Hematopoietic multipotent progenitor cell treated with erythropoietin and hydrocortisone succinate and interleukin-3 and kit ligand, for 17 days (in vitro differentiated cells): ENCODE measurements around the gene RTP1.
"Not testable (repeated sequence)": the region's sequence is repeated elsewhere in the genome, so short reads cannot be mapped to it uniquely, and the experiment has no call there.

Experiments used
- DNase-seq: peaks from one replicate; pipeline ENCODE4 v3.0.0-alpha.2; 2015; ENCODE audit warnings: low spot score

RTP1 gene

GRCh38 chr3:187198490-187198889, 1.2 kb downstream of the RTP1 start:
- DNase-seq = no peak

DNA sequence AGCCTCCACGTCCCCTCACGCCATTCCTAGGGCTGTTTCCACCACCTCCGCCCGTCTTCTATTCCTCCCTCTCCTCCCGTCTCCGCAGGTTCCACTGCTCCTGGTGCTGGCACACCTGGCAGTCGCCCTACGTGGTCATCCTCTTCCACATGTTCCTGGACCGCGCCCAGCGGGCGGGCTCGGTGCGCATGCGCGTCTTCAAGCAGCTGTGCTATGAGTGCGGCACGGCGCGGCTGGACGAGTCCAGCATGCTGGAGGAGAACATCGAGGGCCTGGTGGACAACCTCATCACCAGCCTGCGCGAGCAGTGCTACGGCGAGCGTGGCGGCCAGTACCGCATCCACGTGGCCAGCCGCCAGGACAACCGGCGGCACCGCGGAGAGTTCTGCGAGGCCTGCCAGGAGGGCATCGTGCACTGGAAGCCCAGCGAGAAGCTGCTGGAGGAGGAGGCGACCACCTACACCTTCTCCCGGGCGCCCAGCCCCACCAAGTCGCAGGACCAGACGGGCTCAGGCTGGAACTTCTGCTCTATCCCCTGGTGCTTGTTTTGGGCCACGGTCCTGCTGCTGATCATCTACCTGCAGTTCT, 2.3 kb downstream of the RTP1 start:
- not testable (repeated sequence) for DNase-seq

DNA sequence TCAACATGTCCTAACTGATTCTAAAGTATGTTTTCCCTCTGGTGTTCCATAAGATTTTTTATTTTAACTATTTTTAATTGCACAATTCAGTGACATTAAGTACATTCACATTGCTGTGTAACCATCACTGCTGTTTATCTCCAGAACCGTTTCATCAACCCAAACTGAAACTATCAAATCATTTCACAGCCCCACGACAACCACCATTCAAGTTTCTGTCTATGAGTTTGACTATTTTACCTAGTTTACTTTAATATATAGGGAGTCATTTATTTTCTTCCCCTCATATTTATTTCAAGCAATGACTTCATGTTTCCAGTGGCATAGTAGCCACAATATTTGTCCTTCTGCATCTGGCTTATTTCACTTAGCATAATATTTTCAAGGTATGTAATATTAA, 8.4 kb downstream of the RTP1 start:
- DNase-seq = no peak

- DNase-seq = no peak
These were observed 9.8 kb downstream of the RTP1 start for GRCh38 chr3:187207062-187207461.

DNA sequence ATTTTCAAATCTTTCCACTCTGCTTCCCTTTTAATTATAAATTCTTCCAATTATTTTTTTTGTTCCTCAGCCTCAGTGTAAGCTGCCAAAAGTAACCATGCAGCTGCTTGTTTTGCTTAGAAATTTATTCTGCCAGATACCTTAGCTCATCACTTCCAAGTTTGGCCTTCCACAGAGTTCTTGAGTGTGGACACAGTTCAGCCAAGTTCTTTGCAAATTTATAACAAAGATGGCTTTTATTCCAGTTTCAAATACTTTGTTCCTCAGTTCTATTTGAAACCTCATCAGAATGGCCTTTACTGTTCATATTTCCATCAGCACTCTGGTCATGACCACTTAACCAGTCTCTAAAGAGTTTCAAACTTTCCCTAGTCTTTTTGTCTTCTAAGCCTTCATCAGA, 10.3 kb downstream of the RTP1 start:
- DNase-seq = no peak

DNA sequence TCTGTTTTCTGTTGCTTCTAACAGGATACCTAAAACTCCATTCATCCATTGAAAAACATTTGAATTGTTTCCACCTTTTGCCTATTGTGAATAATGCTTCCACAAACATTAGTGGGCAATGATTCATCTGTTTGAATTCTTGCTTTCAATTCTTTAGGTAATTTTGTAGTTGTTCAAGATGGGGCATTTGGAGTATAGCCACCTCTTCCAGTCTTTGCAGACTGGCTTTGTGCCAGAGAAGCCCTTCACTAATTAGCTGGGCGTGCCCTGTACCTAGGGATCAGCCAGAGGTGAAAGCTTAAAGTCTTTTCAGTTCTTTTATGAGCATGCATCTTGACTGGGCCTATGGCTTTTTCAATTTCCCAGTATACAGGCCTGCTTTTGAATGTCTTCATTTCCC, 10.9 kb downstream of the RTP1 start:
- no peak for DNase-seq

GRCh38 chr3:187209491-187209890, 12.2 kb downstream of the RTP1 start:
- no peak for DNase-seq

DNA sequence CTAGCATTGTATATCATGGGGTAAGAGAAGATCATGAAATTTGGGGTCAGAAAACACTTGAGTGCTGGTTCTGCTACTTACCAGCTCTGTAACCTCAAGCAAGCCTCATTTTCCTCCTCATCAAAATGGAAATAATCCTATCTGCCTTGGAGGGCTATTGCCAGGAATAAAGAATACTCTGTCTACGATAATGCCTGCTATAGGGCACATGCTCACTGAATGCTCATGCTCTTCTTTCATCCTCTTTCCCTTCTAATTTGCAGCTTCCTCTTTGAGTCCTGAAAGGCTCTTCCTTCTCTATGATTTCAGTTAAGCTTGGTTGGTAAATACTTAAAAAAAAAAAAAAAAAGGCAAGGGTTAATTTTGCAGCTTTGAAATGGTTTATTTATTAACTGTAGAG, 12.8 kb downstream of the RTP1 start:
- no peak for DNase-seq

DNA sequence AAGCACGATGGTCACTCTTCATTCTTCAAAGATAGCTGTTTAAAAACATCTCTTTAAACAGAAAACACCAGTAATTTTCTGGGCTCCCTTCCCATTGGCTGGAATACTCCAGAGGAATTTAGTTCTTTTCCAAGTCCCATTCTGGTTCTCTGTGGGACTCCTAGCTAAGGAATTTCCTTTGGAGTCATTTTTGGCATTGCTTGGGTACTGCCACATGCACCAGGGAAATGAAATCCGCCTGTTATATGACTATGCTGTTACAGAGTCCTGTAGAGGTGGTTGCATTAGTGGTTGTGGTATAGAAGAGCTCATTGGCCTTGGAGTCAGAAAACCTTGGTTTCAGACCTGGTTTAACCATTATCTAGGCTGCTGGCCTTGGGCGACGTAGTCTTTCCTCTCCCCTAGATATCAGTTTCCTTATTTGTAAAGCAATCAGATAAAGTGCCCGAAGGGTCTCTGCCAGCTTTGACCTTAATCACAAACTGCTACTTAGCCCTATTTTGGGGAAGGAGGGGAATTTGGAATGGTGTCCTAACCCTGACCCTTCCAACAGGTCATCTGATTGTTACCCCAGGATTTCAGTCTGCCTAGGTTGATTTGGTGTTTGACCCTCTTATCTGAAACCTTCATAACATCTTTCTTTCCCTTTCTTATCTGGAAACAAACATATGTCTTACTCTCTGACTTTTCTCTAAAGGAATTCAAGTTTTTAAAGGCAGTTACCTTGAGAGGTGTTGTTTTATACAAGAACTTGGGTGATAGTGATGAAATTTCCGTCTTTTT, 13.4 kb downstream of the RTP1 start:
- no peak for DNase-seq

DNA sequence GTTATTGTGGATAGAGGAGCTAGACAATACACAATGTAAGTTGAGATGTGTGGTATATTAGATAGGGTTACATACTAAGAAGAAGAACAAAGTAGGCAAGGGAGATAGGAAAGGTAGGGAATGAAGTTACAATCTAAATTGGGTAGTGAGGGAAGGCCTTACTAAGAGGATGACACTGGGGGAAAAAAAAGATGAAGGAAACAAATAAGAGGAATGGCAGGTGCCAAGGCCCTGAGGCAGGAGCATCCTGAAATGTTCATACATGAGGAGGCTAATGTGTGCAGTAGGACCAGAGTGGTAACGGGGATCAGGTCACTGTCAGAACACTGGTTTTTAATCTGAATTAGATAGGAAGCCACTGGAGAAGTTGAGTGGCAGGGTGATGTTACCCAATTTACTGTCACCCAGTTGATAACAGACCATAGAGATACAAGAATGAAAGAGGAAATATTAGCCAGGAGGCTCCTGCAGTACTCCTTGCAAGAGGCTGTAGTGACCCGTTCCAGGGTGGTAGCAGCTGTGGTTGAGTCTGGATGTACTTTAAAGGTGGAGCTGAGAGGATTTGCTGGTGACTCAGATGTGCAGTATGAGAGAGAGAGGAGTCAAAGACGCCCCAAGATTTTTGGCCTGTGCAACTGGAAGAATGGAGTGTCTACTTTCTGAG, 14.4 kb downstream of the RTP1 start:
- no peak for DNase-seq

DNA sequence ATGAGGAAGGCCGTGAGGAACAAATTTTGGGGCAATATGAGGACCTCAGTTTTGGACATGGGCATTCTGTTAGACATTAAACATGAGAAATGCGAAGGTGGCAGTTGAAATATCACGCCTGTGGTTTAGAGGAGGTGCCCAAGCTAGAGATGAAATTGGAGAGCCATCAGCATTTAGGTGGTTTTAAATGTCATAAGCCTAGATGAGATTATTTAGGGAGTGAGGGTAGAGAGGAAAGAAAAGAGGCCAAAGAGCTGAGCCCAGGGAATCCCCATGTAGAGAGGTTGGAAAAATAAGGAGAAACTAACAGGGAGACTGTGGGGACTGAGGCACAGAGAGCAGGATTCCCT, 14.9 kb downstream of the RTP1 start:
- DNase-seq = no peak

DNA sequence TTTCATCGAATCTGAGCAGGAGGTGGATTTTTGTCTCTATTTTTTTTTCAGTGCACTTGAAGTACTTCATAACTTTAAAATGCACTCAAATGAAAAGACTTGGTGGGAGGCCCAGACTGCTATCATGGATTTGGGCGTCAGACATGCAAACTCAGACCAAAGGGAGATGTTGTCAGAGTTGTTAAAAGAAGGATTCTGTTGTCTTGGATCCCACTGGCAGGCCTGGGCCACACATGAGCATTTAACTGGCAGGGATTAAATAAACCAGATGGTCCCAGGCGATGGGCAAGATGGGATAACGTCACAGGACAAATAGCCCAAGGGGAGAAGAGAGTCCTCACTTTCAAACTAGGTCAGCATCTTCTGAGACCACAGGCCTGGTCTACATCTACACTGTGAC, 15.4 kb downstream of the RTP1 start:
- DNase-seq = no peak

DNA sequence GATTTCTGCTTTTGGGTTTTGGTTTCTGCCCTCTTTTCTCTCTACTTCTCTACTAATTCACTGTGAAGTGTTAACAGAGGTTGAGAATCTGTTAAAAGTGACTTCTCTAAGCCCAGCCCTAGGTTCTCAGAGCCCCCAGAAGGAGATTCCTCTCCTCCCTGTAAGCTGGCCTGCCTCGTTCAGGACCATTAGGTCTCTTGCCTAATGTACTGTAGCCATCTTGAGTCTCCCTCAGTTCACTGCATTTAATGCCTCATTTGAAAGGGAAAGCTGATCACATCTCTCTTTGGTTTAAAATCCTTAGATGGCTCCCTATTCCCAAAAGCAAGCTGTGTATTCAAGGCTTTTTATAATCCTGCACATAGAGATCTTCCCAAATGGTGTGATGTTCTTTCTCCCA, 16.3 kb downstream of the RTP1 start:
- DNase-seq = no peak

GRCh38 chr3:187215460-187215859, 18.2 kb downstream of the RTP1 start:
- no peak for DNase-seq

- no peak for DNase-seq
These were observed 25.5 kb downstream of the RTP1 start for GRCh38 chr3:187222801-187223200.

DNA sequence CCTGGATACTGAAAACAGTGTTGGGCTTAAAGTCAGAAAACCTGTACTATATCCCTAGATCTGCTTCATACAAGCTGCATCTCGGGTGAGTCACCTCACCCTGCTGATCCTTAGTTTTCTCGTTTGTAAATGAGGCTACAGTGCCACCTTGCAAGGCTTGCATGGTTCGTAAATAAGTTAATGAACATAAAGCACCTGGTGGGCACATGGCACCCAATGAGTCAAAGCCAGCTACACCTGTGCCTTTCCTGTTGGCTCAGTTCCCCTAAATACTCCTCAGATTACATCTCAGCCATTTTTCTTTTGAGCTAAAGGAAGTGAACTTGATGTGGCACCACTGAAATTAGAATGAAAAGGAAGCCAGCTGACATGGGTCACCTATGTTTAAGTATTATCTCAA, 26.5 kb downstream of the RTP1 start:
- DNase-seq = no peak

DNA sequence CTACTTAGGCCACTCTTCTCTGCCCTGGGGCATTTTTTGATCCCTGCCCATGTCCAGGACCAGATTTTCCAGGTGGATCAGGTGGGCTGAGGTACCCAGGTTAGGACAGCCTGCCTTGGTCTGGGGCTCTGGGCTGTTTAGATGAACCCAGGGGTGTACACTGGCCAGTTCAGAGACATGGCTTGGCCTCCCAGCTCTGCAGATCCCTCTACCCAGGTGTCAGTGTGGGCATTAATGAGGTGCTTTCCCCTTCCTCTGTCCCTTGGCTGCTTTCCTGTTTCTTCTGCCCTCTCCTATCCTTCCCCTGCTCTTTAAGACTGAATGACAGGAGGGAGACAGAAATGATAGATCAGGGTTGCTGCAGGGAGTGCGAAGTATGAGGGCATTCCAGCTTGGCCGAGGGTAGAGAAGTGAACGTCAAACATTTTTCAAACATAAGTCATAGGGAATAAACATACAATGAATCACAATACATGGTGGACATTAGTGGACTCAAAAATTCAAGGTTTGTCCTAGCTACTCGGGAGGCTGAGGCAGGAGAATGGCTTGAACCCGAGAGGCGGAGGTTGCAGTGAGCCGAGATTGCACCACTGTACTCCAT, 30.5 kb downstream of the RTP1 start:
- DNase-seq = no peak

DNA sequence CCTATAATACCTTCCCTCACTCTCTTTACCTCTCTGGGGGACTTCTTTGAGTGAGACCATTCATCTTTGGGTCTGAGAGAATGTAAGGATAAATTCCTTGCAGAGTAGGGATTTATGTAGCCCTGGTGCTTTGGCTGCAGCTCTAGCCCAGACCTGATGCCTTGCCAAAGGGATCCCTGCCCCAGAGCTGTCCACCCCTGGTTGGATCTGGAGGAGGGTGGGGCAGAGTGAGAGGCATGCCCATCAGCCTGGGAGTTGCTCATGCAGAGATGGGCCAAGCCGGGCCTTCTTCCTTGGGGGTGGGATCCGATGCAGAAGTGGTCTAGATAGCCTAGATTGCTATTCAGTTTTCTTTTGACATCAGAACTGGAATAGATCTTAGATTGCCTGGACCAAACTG, 31.5 kb downstream of the RTP1 start:
- DNase-seq = no peak

DNA sequence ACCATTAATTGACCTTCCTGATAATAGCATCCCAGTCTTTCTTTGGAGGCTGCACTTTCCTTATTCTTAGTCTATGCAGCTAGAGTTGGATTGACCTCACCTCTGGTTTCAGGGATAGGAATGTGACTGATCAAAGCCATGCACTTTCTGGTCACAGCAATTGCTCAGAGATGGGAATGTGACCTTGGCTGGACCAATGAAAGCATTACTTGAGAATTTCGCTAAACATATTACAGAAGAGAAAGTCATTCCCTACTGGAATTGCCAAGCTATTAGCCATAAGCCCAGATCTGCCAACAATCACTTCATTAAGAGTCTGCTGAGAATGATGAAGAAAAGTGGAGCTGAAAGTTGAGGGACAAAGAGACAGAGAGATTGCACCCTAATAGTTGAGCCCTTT, 32.7 kb downstream of the RTP1 start:
- no peak for DNase-seq

- DNase-seq = no peak
These were observed 39.7 kb downstream of the RTP1 start for GRCh38 chr3:187236962-187237361.

- no peak for DNase-seq
These were observed 40.5 kb downstream of the RTP1 start for GRCh38 chr3:187237741-187238140.

DNA sequence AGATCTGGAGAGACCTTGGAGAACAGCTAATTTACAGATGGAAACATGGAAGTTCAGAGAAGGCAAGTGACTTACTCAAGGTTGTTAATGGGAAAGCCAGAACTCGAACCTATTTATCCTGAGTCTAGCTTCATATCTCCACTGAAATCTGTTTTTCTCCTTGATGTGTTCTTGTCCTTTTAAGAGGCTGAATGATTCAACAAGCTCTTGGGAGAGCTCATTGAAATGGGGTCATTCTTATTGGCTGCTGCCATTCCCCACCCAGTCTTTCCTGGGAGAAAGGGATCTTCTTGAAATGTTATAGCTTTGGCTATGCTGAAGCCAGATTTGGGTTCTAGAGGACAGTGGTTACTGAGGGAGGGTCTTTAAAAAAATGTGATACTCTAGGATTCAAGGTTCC, 41.0 kb downstream of the RTP1 start:
- DNase-seq = no peak

GRCh38 chr3:187238835-187239234, 41.5 kb downstream of the RTP1 start:
- not testable (repeated sequence) for DNase-seq
